WTC11 (cell line): ENCODE results near the gene C2CD5. TPM values are rescaled to one million over a fixed set of nuclear protein-coding genes. Genes with fewer than 3 reads are reported as not detected.

ENCODE experiments used
- ATAC-seq: fragments of 200-7000 bp; cut with Tn5 transposase; 2 replicates; pipeline ENCODE4 v1.10.0; 2021; ENCODE audit warnings: mild to moderate bottlenecking, moderate library complexity
- CTCF ChIA-PET: fragments of 300-600 bp; sonication (Branson Sonifier 250); formaldehyde crosslinking; loops from one replicate; lab custom pipeline; 2021; ENCODE audit warnings: antibody characterized with exemption; lab: Charles Lee
- POLR2A ChIA-PET: fragments of 350-600 bp; sonication (Branson Sonifier 250); formaldehyde crosslinking; loops from one replicate; lab custom pipeline; 2021; ENCODE audit warnings: antibody characterized with exemption; lab: Charles Lee
- DNase-seq: peaks from one replicate; pipeline ENCODE4 v3.0.0; 2021; ENCODE audit warnings: low spot score
- H3K27ac Mint-ChIP-seq: 2 replicates; pipeline ENCODE4 v1.8.0; 2021; ENCODE audit warnings: mixed read lengths
- H3K27me3 Mint-ChIP-seq: 2 replicates; pipeline ENCODE4 v1.8.0; 2021; ENCODE audit warnings: low read depth, mild to moderate bottlenecking, moderate library complexity, mixed read lengths
- H3K36me3 Mint-ChIP-seq: 2 replicates; pipeline ENCODE4 v1.8.0; 2021; ENCODE audit warnings: mixed read lengths
- H3K4me1 Mint-ChIP-seq: 2 replicates; pipeline ENCODE4 v1.8.0; 2022; ENCODE audit warnings: mixed read lengths
- H3K4me3 Mint-ChIP-seq: 2 replicates; pipeline ENCODE4 v1.8.0; 2021; ENCODE audit warnings: mild to moderate bottlenecking, moderate library complexity, mixed read lengths
- H3K9me3 Mint-ChIP-seq: 2 replicates; pipeline ENCODE4 v1.8.0; 2021; ENCODE audit warnings: mixed read lengths
- ATF1 ChIP-seq: sonication (generic); formaldehyde crosslinking; IDR thresholded peaks from 2 replicates; pipeline ENCODE4 v1.8.1; 2023; ENCODE audit warnings: mild to moderate bottlenecking, moderate library complexity, missing genetic modification reagents
- CBFB ChIP-seq: sonication (generic); formaldehyde crosslinking; IDR thresholded peaks from 2 replicates; pipeline ENCODE4 v1.8.1; 2022; ENCODE audit warnings: mild to moderate bottlenecking, low read depth, missing genetic modification reagents
- ELF4 ChIP-seq: sonication (generic); formaldehyde crosslinking; IDR thresholded peaks from 2 replicates; pipeline ENCODE4 v1.8.1; 2022; ENCODE audit warnings: low read depth, mild to moderate bottlenecking, moderate library complexity, missing genetic modification reagents
- FOXK1 ChIP-seq: sonication (generic); formaldehyde crosslinking; IDR thresholded peaks from 2 replicates; pipeline ENCODE4 v1.8.0; 2022; ENCODE audit warnings: mild to moderate bottlenecking, moderate library complexity, missing genetic modification reagents
- GRHL2 ChIP-seq: fragments of 250-450 bp; sonication (Bioruptor Pico); IDR thresholded peaks from 2 replicates; pipeline ENCODE4 v1.8.0; 2022; ENCODE audit warnings: mild to moderate bottlenecking, moderate library complexity; ENCODE audit not compliant: insufficient replicate concordance, severe bottlenecking
- JUN ChIP-seq: sonication (generic); formaldehyde crosslinking; IDR thresholded peaks from 2 replicates; pipeline ENCODE4 v1.8.0; 2023; ENCODE audit warnings: mild to moderate bottlenecking, missing genetic modification reagents
- NR1H2 ChIP-seq: sonication (generic); formaldehyde crosslinking; IDR thresholded peaks from 2 replicates; pipeline ENCODE4 v1.9.0; 2021; ENCODE audit warnings: mild to moderate bottlenecking, moderate library complexity, missing genetic modification reagents
- NR2C2 ChIP-seq: sonication (generic); formaldehyde crosslinking; IDR thresholded peaks from 2 replicates; pipeline ENCODE4 v1.8.0; 2022; ENCODE audit warnings: mild to moderate bottlenecking, missing genetic modification reagents
- RELA ChIP-seq: sonication (generic); formaldehyde crosslinking; IDR thresholded peaks from 2 replicates; pipeline ENCODE4 v1.8.1; 2022; ENCODE audit warnings: missing genetic modification reagents, mild to moderate bottlenecking, borderline replicate concordance
- SMAD4 ChIP-seq: sonication (generic); formaldehyde crosslinking; IDR thresholded peaks from 2 replicates; pipeline ENCODE4 v1.8.0; 2022; ENCODE audit warnings: mild to moderate bottlenecking, missing genetic modification reagents
- SP1 ChIP-seq: sonication (generic); formaldehyde crosslinking; conservative IDR thresholded peaks from 2 replicates; pipeline ENCODE4 v1.8.1; 2022; ENCODE audit warnings: missing genetic modification reagents
- TCF7 ChIP-seq: sonication (generic); formaldehyde crosslinking; IDR thresholded peaks from 2 replicates; pipeline ENCODE4 v1.8.0; 2022; ENCODE audit warnings: mild to moderate bottlenecking, low read depth, missing genetic modification reagents, moderate library complexity
- ZNF121 ChIP-seq: sonication (generic); formaldehyde crosslinking; IDR thresholded peaks from 2 replicates; pipeline ENCODE4 v1.8.0; 2023; ENCODE audit warnings: missing genetic modification reagents
- ZNF138 ChIP-seq: sonication (generic); formaldehyde crosslinking; conservative IDR thresholded peaks from 2 replicates; pipeline ENCODE4 v1.8.1; 2022; ENCODE audit warnings: mild to moderate bottlenecking, moderate library complexity, missing genetic modification reagents
- ZNF317 ChIP-seq: sonication (generic); formaldehyde crosslinking; IDR thresholded peaks from 2 replicates; pipeline ENCODE4 v1.8.1; 2023; ENCODE audit warnings: low read depth, mild to moderate bottlenecking, moderate library complexity, missing genetic modification reagents, borderline replicate concordance
- total RNA-seq: library from RNA; stranded (reverse); gene quantifications from 3 replicates; pipeline ENCODE4 v1.2.3, GENCODE V29; 2021
- TF ChIP-seq, protein P1 (sequence below): sonication (generic); formaldehyde crosslinking; IDR thresholded peaks from 2 replicates; pipeline ENCODE4 v1.8.1; 2022; ENCODE audit warnings: mild to moderate bottlenecking, missing genetic modification reagents, moderate library complexity, borderline replicate concordance
- TF ChIP-seq, protein P2 (sequence below): sonication (generic); formaldehyde crosslinking; IDR thresholded peaks from 2 replicates; pipeline ENCODE4 v1.8.1; 2022; ENCODE audit warnings: low read depth, missing genetic modification reagents, borderline replicate concordance
- TF ChIP-seq, protein P3 (sequence below): sonication (generic); formaldehyde crosslinking; IDR thresholded peaks from 2 replicates; pipeline ENCODE4 v1.8.1; 2023; ENCODE audit warnings: mild to moderate bottlenecking, missing genetic modification reagents, moderate library complexity
- TF ChIP-seq, protein P4 (sequence below): fragments of 250-450 bp; sonication (Bioruptor Pico); IDR thresholded peaks from 2 replicates; pipeline ENCODE4 v1.8.0; 2021; ENCODE audit warnings: mild to moderate bottlenecking
- TF ChIP-seq, protein P5 (sequence below): fragments of 200-600 bp; IDR thresholded peaks from 2 replicates; pipeline ENCODE4 v1.8.0; 2022; ENCODE audit warnings: antibody characterized with exemption
- TF ChIP-seq, protein P6 (sequence below): fragments of 250-450 bp; sonication (Bioruptor Pico); IDR thresholded peaks from 2 replicates; pipeline ENCODE4 v1.9.0; 2021; ENCODE audit warnings: mild to moderate bottlenecking
- TF ChIP-seq, protein P7 (sequence below): sonication (generic); formaldehyde crosslinking; IDR thresholded peaks from 2 replicates; pipeline ENCODE4 v1.8.0; 2022; ENCODE audit warnings: mild to moderate bottlenecking, missing genetic modification reagents

Gene C2CD5
- total RNA-seq, 1 experiment from 2014 or later, result 48.1 TPM

DNA sequence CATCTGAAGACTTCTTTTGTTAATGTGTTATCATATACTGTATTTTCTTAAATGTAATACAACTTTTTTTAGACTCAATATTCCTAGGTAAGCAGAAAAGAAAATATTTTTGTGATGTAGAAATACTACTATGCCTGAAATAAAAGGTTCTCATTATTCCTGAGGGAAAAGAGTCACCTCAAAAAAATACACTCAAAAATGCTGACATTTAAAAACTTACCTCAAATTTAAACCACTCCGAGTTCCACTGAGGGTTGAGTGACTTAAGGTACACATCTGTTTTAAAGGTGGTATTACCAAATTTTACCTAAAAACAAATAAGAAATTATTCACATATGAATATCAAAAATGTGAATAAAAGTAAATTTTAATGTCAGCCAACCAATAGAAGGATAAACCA, 9.3 kb downstream of the C2CD5 start:
- H3K9me3 Mint-ChIP-seq, result 0 out of 2 replicates have a peak, but pooled peaks cover 3% of the 10 kb centered on the region
- H3K4me1 Mint-ChIP-seq, result peaks cover 27% of the 10 kb centered on the region
- ATAC-seq (no peak), DNase-seq (no peak)
- no peaks in the 10 kb centered on the region for H3K27me3 Mint-ChIP-seq
- ChIA-PET CTCF (no interaction called here), POLR2A (no interaction called here)
- no peak overlapping the region for H3K4me3 Mint-ChIP-seq
- peaks cover 30% of the 10 kb centered on the region for H3K36me3 Mint-ChIP-seq
- H3K27ac Mint-ChIP-seq, result no peak overlapping the region
- TF ChIP-seq, protein P1, sequence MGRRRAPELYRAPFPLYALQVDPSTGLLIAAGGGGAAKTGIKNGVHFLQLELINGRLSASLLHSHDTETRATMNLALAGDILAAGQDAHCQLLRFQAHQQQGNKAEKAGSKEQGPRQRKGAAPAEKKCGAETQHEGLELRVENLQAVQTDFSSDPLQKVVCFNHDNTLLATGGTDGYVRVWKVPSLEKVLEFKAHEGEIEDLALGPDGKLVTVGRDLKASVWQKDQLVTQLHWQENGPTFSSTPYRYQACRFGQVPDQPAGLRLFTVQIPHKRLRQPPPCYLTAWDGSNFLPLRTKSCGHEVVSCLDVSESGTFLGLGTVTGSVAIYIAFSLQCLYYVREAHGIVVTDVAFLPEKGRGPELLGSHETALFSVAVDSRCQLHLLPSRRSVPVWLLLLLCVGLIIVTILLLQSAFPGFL (CRISPR knock-in tag), result no peak
- no peak for TF ChIP-seq ZNF121 (CRISPR knock-in tag)
- TF ChIP-seq CBFB (CRISPR knock-in tag), result no peak

DNA sequence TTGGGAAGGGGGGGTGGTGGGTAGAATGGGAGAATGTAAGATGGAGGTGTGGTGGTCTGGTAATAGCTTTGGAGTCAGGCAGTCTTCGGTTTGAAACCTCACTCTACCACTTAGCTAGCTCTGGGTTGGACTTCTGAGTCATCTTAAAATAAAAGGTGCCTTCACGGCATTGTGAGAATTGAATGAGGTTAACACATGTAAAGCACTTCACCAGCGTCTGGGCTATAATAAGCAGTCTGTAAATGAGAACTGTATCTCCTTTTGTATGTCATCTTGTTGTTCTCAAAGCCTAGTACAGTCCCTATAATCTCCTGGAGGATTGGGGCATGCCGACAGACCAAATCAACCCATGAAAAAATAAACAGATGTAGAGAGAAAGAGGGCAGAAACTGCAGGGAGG, 11.2 kb downstream of the C2CD5 start:
- ChIA-PET CTCF (no interaction called here), POLR2A (no interaction called here)
- H3K9me3 Mint-ChIP-seq, result 0 out of 2 replicates have a peak, but pooled peaks cover 3% of the 10 kb centered on the region
- ATAC-seq (no peak), DNase-seq (no peak)
- TF ChIP-seq JUN, result no peak
- TF ChIP-seq, protein P2, sequence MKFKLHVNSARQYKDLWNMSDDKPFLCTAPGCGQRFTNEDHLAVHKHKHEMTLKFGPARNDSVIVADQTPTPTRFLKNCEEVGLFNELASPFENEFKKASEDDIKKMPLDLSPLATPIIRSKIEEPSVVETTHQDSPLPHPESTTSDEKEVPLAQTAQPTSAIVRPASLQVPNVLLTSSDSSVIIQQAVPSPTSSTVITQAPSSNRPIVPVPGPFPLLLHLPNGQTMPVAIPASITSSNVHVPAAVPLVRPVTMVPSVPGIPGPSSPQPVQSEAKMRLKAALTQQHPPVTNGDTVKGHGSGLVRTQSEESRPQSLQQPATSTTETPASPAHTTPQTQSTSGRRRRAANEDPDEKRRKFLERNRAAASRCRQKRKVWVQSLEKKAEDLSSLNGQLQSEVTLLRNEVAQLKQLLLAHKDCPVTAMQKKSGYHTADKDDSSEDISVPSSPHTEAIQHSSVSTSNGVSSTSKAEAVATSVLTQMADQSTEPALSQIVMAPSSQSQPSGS (CRISPR knock-in tag), result no peak
- H3K4me3 Mint-ChIP-seq, result no peak overlapping the region
- H3K27ac Mint-ChIP-seq, result 0 out of 2 replicates have a peak overlapping the region, but pooled peaks have one; percentile 27
- no peaks in the 10 kb centered on the region for H3K27me3 Mint-ChIP-seq
- peaks cover 16% of the 10 kb centered on the region for H3K4me1 Mint-ChIP-seq
- peaks cover 32% of the 10 kb centered on the region for H3K36me3 Mint-ChIP-seq

DNA sequence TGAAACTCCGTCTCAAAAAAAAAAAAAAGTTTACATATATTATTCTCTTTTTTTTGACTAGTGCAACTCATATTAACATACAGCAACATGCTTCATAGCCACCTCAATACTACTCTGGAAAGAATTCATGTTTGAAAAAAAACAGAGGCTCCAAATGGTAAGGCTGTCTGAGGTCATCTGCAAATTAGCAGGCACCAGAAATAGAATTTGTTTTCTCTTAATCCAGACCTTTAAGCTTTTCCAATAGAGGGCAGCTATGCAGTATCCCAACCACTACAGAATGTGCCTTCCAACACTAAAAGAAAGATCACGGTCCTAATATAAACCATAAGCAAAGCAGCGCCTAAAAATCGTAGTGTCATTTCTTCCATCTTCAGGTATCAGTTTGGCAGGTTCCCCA, 12.0 kb downstream of the C2CD5 start:
- Mint-ChIP-seq H3K4me1 (peaks cover 14% of the 10 kb centered on the region), H3K9me3 (0 out of 2 replicates have a peak, but pooled peaks cover 3% of the 10 kb centered on the region), H3K4me3 (no peak overlapping the region), H3K27ac (peak overlapping the region; percentile 11; the same call in 1 of the 2 replicates), H3K27me3 (no peaks in the 10 kb centered on the region), H3K36me3 (peaks cover 33% of the 10 kb centered on the region)
- CTCF ChIA-PET, result no interaction called here
- no peak for ATAC-seq
- POLR2A ChIA-PET, result no interaction called here
- DNase-seq, result no peak
- TF ChIP-seq, protein P3, sequence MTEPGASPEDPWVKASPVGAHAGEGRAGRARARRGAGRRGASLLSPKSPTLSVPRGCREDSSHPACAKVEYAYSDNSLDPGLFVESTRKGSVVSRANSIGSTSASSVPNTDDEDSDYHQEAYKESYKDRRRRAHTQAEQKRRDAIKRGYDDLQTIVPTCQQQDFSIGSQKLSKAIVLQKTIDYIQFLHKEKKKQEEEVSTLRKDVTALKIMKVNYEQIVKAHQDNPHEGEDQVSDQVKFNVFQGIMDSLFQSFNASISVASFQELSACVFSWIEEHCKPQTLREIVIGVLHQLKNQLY (CRISPR knock-in tag), result no peak
- TF ChIP-seq ZNF317 (CRISPR knock-in tag) (no peak), NR2C2 (no peak), GRHL2 (CRISPR knock-in tag) (no peak), FOXK1 (CRISPR knock-in tag) (no peak), SP1 (CRISPR knock-in tag) (no peak), RELA (CRISPR knock-in tag) (no peak), ELF4 (no peak), ATF1 (CRISPR knock-in tag) (no peak), NR1H2 (CRISPR knock-in tag) (no peak), ZNF138 (no peak), TCF7 (CRISPR knock-in tag) (no peak), SMAD4 (no peak)
- TF ChIP-seq, protein P4, sequence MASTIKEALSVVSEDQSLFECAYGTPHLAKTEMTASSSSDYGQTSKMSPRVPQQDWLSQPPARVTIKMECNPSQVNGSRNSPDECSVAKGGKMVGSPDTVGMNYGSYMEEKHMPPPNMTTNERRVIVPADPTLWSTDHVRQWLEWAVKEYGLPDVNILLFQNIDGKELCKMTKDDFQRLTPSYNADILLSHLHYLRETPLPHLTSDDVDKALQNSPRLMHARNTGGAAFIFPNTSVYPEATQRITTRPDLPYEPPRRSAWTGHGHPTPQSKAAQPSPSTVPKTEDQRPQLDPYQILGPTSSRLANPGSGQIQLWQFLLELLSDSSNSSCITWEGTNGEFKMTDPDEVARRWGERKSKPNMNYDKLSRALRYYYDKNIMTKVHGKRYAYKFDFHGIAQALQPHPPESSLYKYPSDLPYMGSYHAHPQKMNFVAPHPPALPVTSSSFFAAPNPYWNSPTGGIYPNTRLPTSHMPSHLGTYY (CRISPR knock-in tag), result no peak
- TF ChIP-seq, protein P5, sequence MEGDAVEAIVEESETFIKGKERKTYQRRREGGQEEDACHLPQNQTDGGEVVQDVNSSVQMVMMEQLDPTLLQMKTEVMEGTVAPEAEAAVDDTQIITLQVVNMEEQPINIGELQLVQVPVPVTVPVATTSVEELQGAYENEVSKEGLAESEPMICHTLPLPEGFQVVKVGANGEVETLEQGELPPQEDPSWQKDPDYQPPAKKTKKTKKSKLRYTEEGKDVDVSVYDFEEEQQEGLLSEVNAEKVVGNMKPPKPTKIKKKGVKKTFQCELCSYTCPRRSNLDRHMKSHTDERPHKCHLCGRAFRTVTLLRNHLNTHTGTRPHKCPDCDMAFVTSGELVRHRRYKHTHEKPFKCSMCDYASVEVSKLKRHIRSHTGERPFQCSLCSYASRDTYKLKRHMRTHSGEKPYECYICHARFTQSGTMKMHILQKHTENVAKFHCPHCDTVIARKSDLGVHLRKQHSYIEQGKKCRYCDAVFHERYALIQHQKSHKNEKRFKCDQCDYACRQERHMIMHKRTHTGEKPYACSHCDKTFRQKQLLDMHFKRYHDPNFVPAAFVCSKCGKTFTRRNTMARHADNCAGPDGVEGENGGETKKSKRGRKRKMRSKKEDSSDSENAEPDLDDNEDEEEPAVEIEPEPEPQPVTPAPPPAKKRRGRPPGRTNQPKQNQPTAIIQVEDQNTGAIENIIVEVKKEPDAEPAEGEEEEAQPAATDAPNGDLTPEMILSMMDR, result no peak
- TF ChIP-seq, protein P6, sequence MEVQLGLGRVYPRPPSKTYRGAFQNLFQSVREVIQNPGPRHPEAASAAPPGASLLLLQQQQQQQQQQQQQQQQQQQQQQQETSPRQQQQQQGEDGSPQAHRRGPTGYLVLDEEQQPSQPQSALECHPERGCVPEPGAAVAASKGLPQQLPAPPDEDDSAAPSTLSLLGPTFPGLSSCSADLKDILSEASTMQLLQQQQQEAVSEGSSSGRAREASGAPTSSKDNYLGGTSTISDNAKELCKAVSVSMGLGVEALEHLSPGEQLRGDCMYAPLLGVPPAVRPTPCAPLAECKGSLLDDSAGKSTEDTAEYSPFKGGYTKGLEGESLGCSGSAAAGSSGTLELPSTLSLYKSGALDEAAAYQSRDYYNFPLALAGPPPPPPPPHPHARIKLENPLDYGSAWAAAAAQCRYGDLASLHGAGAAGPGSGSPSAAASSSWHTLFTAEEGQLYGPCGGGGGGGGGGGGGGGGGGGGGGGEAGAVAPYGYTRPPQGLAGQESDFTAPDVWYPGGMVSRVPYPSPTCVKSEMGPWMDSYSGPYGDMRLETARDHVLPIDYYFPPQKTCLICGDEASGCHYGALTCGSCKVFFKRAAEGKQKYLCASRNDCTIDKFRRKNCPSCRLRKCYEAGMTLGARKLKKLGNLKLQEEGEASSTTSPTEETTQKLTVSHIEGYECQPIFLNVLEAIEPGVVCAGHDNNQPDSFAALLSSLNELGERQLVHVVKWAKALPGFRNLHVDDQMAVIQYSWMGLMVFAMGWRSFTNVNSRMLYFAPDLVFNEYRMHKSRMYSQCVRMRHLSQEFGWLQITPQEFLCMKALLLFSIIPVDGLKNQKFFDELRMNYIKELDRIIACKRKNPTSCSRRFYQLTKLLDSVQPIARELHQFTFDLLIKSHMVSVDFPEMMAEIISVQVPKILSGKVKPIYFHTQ (CRISPR knock-in tag), result no peak
- TF ChIP-seq, protein P7, sequence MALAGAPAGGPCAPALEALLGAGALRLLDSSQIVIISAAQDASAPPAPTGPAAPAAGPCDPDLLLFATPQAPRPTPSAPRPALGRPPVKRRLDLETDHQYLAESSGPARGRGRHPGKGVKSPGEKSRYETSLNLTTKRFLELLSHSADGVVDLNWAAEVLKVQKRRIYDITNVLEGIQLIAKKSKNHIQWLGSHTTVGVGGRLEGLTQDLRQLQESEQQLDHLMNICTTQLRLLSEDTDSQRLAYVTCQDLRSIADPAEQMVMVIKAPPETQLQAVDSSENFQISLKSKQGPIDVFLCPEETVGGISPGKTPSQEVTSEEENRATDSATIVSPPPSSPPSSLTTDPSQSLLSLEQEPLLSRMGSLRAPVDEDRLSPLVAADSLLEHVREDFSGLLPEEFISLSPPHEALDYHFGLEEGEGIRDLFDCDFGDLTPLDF (CRISPR knock-in tag), result no peak
